CD4-positive, alpha-beta memory T cell (primary cell): ENCODE measurements around the gene SESN3. TPM values are rescaled to one million over a fixed set of nuclear protein-coding genes. Genes with fewer than 3 reads are reported as not detected.

Source experiments
- CTCF ChIA-PET: fragments of 350-600 bp; sonication (Branson Sonifier 250); formaldehyde crosslinking; loops from one replicate; lab custom pipeline; 2021; ENCODE audit warnings: inconsistent platforms; ENCODE audit not compliant: partially characterized antibody; lab: Charles Lee
- POLR2A ChIA-PET: fragments of 350-600 bp; sonication (Branson Sonifier 250); formaldehyde crosslinking; loops from one replicate; lab custom pipeline; 2021; ENCODE audit not compliant: partially characterized antibody; lab: Charles Lee
- DNase-seq, 5 donors: peaks; one replicate each; pipeline versions ENCODE4 v3.0.0 to v3.0.0-alpha.2; 2020 to 2022; ENCODE audit warnings: mixed read lengths in 1 of 5
- H3K27ac ChIP-seq: one replicate; pipeline ENCODE4 v1.7.0; 2013; ENCODE audit warnings: low read depth, low read length
- H3K27me3 ChIP-seq: 2 replicates; pipeline ENCODE4 v1.7.0; 2013; ENCODE audit warnings: mild to moderate bottlenecking, low read length, moderate library complexity; ENCODE audit not compliant: insufficient read depth
- H3K36me3 ChIP-seq: 2 replicates; pipeline ENCODE4 v1.7.0; 2013; ENCODE audit warnings: mild to moderate bottlenecking, low read length, moderate library complexity; ENCODE audit not compliant: insufficient read depth
- H3K4me1 ChIP-seq: 2 replicates; pipeline ENCODE4 v1.7.0; 2013; ENCODE audit warnings: mild to moderate bottlenecking, low read length, moderate library complexity; ENCODE audit not compliant: insufficient read depth
- H3K4me3 ChIP-seq, 2 donors: one replicate each; pipeline ENCODE4 v1.7.0; 2013; ENCODE audit warnings: low read length in 2 of 2, mild to moderate bottlenecking in 1 of 2
- H3K9me3 ChIP-seq, 2 donors: one replicate each; pipeline ENCODE4 v1.7.0; 2013; ENCODE audit warnings: low read length in 2 of 2, control low read depth in 1 of 2; ENCODE audit not compliant: control insufficient read depth in 1 of 2
- H3K27ac Mint-ChIP-seq, 7 donors: one replicate each; pipeline ENCODE4 v1.8.0; 2020 to 2021; ENCODE audit warnings: mixed read lengths in 7 of 7, mild to moderate bottlenecking in 6 of 7, inconsistent platforms in 3 of 7, moderate library complexity in 3 of 7
- H3K27me3 Mint-ChIP-seq, 2 donors: one replicate each; pipeline ENCODE4 v1.8.0; 2020 to 2021; ENCODE audit warnings: mixed read lengths in 2 of 2
- H3K36me3 Mint-ChIP-seq, 2 donors: one replicate each; pipeline ENCODE4 v1.8.0; 2020 to 2021; ENCODE audit warnings: mixed read lengths in 2 of 2, inconsistent platforms in 1 of 2, mild to moderate bottlenecking in 1 of 2
- H3K4me1 Mint-ChIP-seq, 4 donors: one replicate each; pipeline ENCODE4 v1.8.0; 2020 to 2021; ENCODE audit warnings: mixed read lengths in 4 of 4, mild to moderate bottlenecking in 1 of 4
- H3K4me3 Mint-ChIP-seq, 8 donors: one replicate each; pipeline ENCODE4 v1.8.0; 2020 to 2021; ENCODE audit warnings: mixed read lengths in 8 of 8, mild to moderate bottlenecking in 7 of 8, moderate library complexity in 6 of 8, inconsistent platforms in 3 of 8
- H3K9me3 Mint-ChIP-seq, 8 donors: one replicate each; pipeline ENCODE4 v1.8.0; 2020 to 2021; ENCODE audit warnings: mixed read lengths in 8 of 8, mild to moderate bottlenecking in 5 of 8, inconsistent platforms in 3 of 8, moderate library complexity in 1 of 8
- intact Hi-C: fragments of 100-400 bp; cut with micrococcal nuclease; formaldehyde crosslinking; loops from one replicate; pipeline ENCODE4 v1.15.1; 2023
- polyA plus RNA-seq, 2 donors: library from polyadenylated mRNA; unstranded; fragments of 300-500 nt; fragmentation: Illumina TruSeq; gene quantifications; one replicate each; pipeline ENCODE4 v1.2.3, GENCODE V29; 2021
- total RNA-seq, 2 experiments: library from RNA; stranded (reverse); gene quantifications; one replicate each; pipeline ENCODE4 v1.2.3, GENCODE V29; 2021

SESN3 gene
- total and polyA plus RNA-seq, 4 experiments from 2014 or later, result 1.8 to 211 (median 104) TPM

GRCh38 chr11:95144313-95145235, 86.4 kb downstream of the SESN3 start:
- no peak for DNase-seq
- no peaks in the 10 kb centered on the region for H3K36me3 Mint-ChIP-seq
- peaks cover 8 to 21% of the 10 kb centered on the region in 2 donors for H3K27me3 Mint-ChIP-seq
- H3K4me3 ChIP-seq, result no peak overlapping the region
- H3K9me3 ChIP-seq, result no peaks in the 10 kb centered on the region
- ChIA-PET POLR2A (interaction anchor here (1.2 to 1.9 kb wide), 2 partner anchors 56 to 76 kb away, joined by 3 to 4 read pairs; no protein-coding TSS in a partner anchor), CTCF (interaction anchor here (0.6 to 11.4 kb wide), 3 partner anchors 54 to 590 kb away, joined by 3 to 167 read pairs (median 4); partner anchors contain the start of gene SRSF8)
- intact Hi-C loops, result no loop called here
- H3K4me1 ChIP-seq, result no peaks in the 10 kb centered on the region
- no peaks in the 10 kb centered on the region for H3K9me3 Mint-ChIP-seq
- H3K27ac Mint-ChIP-seq, result no peak overlapping the region
- H3K36me3 ChIP-seq, result no peaks in the 10 kb centered on the region
- H3K27me3 ChIP-seq, result no peaks in the 10 kb centered on the region
- H3K4me3 Mint-ChIP-seq, result no peak overlapping the region
- H3K4me1 Mint-ChIP-seq, result peaks cover 2 to 3% (median 2%) of the 10 kb centered on the region in 4 donors
- H3K27ac ChIP-seq, result no peak overlapping the region

- no peaks in the 10 kb centered on the region for H3K36me3 Mint-ChIP-seq
- H3K27me3 ChIP-seq, result no peaks in the 10 kb centered on the region
- H3K9me3 ChIP-seq, result no peaks in the 10 kb centered on the region
- ChIA-PET CTCF (interaction anchor here (1.1 to 1.4 kb wide), 2 partner anchors 53 to 562 kb away, joined by 3 to 4 read pairs; no protein-coding TSS in a partner anchor), POLR2A (no interaction called here)
- no peaks in the 10 kb centered on the region for H3K9me3 Mint-ChIP-seq
- H3K27ac ChIP-seq, result no peak overlapping the region
- H3K4me3 Mint-ChIP-seq, result no peak overlapping the region
- H3K36me3 ChIP-seq, result no peaks in the 10 kb centered on the region
- peaks cover 8 to 21% of the 10 kb centered on the region in 2 donors for H3K27me3 Mint-ChIP-seq
- no peak for DNase-seq
- H3K4me3 ChIP-seq, result no peak overlapping the region
- H3K27ac Mint-ChIP-seq, result no peak overlapping the region
- H3K4me1 Mint-ChIP-seq, result peaks cover 0 to 1% (median 0%) of the 10 kb centered on the region in 4 donors
- H3K4me1 ChIP-seq, result no peaks in the 10 kb centered on the region
- intact Hi-C loops, result no loop called here
Observed at GRCh38 chr11:95143106-95143681, 87.8 kb downstream of the SESN3 start.

GRCh38 chr11:95142431-95142830, 88.6 kb downstream of the SESN3 start:
- no peak overlapping the region for H3K4me3 Mint-ChIP-seq
- POLR2A ChIA-PET, result no interaction called here
- H3K9me3 ChIP-seq, result no peaks in the 10 kb centered on the region

GRCh38 chr11:95140397-95141033, 90.5 kb downstream of the SESN3 start:
- H3K27me3 Mint-ChIP-seq, result peaks cover 6 to 13% of the 10 kb centered on the region in 2 donors
- no peak overlapping the region for H3K4me3 Mint-ChIP-seq
- no peak overlapping the region for H3K27ac Mint-ChIP-seq
- H3K4me3 ChIP-seq, result no peak overlapping the region
- intact Hi-C loops, result no loop called here
- no peaks in the 10 kb centered on the region for H3K36me3 ChIP-seq
- H3K9me3 ChIP-seq, result no peaks in the 10 kb centered on the region
- ChIA-PET POLR2A (interaction anchor here (1.1 to 1.6 kb wide), 2 partner anchors 51 to 72 kb away, joined by 4 to 5 read pairs; partner anchors contain the start of gene ENDOD1), CTCF (interaction anchor here (1.0 to 2.4 kb wide), 5 partner anchors 10 to 73 kb away, joined by 3 to 10 read pairs (median 4); no protein-coding TSS in a partner anchor)
- no peaks in the 10 kb centered on the region for H3K4me1 ChIP-seq
- DNase-seq, result no peak
- peaks cover 0 to 3% (median 0%) of the 10 kb centered on the region in 8 donors for H3K9me3 Mint-ChIP-seq
- H3K4me1 Mint-ChIP-seq, result peaks cover 0 to 2% (median 0%) of the 10 kb centered on the region in 4 donors
- H3K27ac ChIP-seq, result no peak overlapping the region
- H3K27me3 ChIP-seq, result no peaks in the 10 kb centered on the region
- H3K36me3 Mint-ChIP-seq, result no peaks in the 10 kb centered on the region

More at GRCh38 chr11:95142431-95142830, 88.6 kb downstream of the SESN3 start:
- intact Hi-C loops, result no loop called here
- no peak overlapping the region for H3K27ac ChIP-seq
- Mint-ChIP-seq H3K36me3 (no peaks in the 10 kb centered on the region), H3K9me3 (no peaks in the 10 kb centered on the region), H3K27me3 (peaks cover 8 to 20% of the 10 kb centered on the region in 2 donors), H3K27ac (no peak overlapping the region), H3K4me1 (peaks cover 0 to 2% (median 0%) of the 10 kb centered on the region in 4 donors)
- H3K36me3 ChIP-seq, result no peaks in the 10 kb centered on the region
- DNase-seq, result no peak
- CTCF ChIA-PET, result interaction anchor here (0.8 to 1.4 kb wide), 4 partner anchors 34 to 563 kb away, joined by 3 to 4 read pairs (median 3); no protein-coding TSS in a partner anchor
- no peaks in the 10 kb centered on the region for H3K27me3 ChIP-seq
- H3K4me1 ChIP-seq, result no peaks in the 10 kb centered on the region
- no peak overlapping the region for H3K4me3 ChIP-seq

GRCh38 chr11:95138448-95138847, 92.6 kb downstream of the SESN3 start:
- H3K36me3 ChIP-seq, result no peaks in the 10 kb centered on the region
- peaks cover 0 to 3% (median 0%) of the 10 kb centered on the region in 8 donors for H3K9me3 Mint-ChIP-seq
- no peak overlapping the region for H3K27ac ChIP-seq
- ChIA-PET CTCF (interaction anchor here (2.4 to 3.2 kb wide), 4 partner anchors 10 to 70 kb away, joined by 10 to 11 read pairs (median 10); partner anchors contain the start of gene SRSF8), POLR2A (no interaction called here)
- H3K4me1 ChIP-seq, result no peaks in the 10 kb centered on the region
- no peak for DNase-seq
- H3K36me3 Mint-ChIP-seq, result peaks cover 0 to 2% of the 10 kb centered on the region in 2 donors
- intact Hi-C loops, result no loop called here
- peaks cover 0 to 10% of the 10 kb centered on the region in 2 donors for H3K27me3 Mint-ChIP-seq
- no peaks in the 10 kb centered on the region for H3K27me3 ChIP-seq
- no peak overlapping the region for H3K27ac Mint-ChIP-seq
- H3K4me1 Mint-ChIP-seq, result peaks cover 0 to 2% (median 0%) of the 10 kb centered on the region in 4 donors
- H3K4me3 ChIP-seq, result no peak overlapping the region
- no peaks in the 10 kb centered on the region for H3K9me3 ChIP-seq
- H3K4me3 Mint-ChIP-seq, result no peak overlapping the region

GRCh38 chr11:95137299-95137698, 93.7 kb downstream of the SESN3 start:
- Histone ChIP-seq H3K9me3 (no peaks in the 10 kb centered on the region), H3K4me1 (no peaks in the 10 kb centered on the region), H3K4me3 (no peak overlapping the region), H3K36me3 (no peaks in the 10 kb centered on the region), H3K27me3 (no peaks in the 10 kb centered on the region), H3K27ac (no peak overlapping the region)
- Mint-ChIP-seq H3K36me3 (peaks cover 5% of the 10 kb centered on the region in 2 donors), H3K4me3 (no peak overlapping the region), H3K27ac (no peak overlapping the region), H3K9me3 (peaks cover 0 to 3% (median 0%) of the 10 kb centered on the region in 8 donors), H3K4me1 (peaks cover 0 to 4% (median 0%) of the 10 kb centered on the region in 4 donors), H3K27me3 (peaks cover 0 to 5% of the 10 kb centered on the region in 2 donors)
- intact Hi-C loops, result no loop called here
- DNase-seq, result no peak
- CTCF ChIA-PET, result interaction anchor here (0.6 to 3.2 kb wide), 7 partner anchors 11 to 568 kb away, joined by 3 to 11 read pairs (median 5); partner anchors contain the start of gene SRSF8
- POLR2A ChIA-PET, result interaction anchor here (1.5 kb wide), 1 partner anchor 69 kb away, joined by 3 read pairs; no protein-coding TSS in a partner anchor
